Hematopoietic multipotent progenitor cell treated with erythropoietin and hydrocortisone succinate and interleukin-3 and kit ligand, for 15 days (in vitro differentiated cells): ENCODE results near the gene CDH4.

Experiments
- DNase-seq: peaks from one replicate; pipeline ENCODE4 v3.0.0-alpha.2; 2015; ENCODE audit warnings: low spot score

CDH4 gene

GRCh38 chr20:61281286-61281795, 29.3 kb downstream of the CDH4 start:
- DNase-seq, result no peak

- DNase-seq, result no peak
Observed at GRCh38 chr20:61284752-61285151, 32.7 kb downstream of the CDH4 start.

GRCh38 chr20:61285152-61285645, 33.1 kb downstream of the CDH4 start:
- no peak for DNase-seq

- no peak for DNase-seq
Observed at GRCh38 chr20:61285691-61286090, 33.6 kb downstream of the CDH4 start.

GRCh38 chr20:61287583-61288275, 35.7 kb downstream of the CDH4 start:
- DNase-seq, result no peak

GRCh38 chr20:61288331-61288784, 36.3 kb downstream of the CDH4 start:
- DNase-seq, result no peak

- no peak for DNase-seq
Observed at GRCh38 chr20:61289166-61289565, 37.1 kb downstream of the CDH4 start.

- DNase-seq, result no peak
Observed at GRCh38 chr20:61290721-61291120, 38.7 kb downstream of the CDH4 start.

- no peak for DNase-seq
Observed at GRCh38 chr20:61291166-61291829, 39.2 kb downstream of the CDH4 start.

- no peak for DNase-seq
Observed at GRCh38 chr20:61292391-61292790, 40.3 kb downstream of the CDH4 start.

- no peak for DNase-seq
Observed at GRCh38 chr20:61292821-61293612, 41.0 kb downstream of the CDH4 start.

- DNase-seq, result no peak
Observed at GRCh38 chr20:61293951-61294350, 41.9 kb downstream of the CDH4 start.

- DNase-seq, result no peak
Observed at GRCh38 chr20:61295249-61295648, 43.2 kb downstream of the CDH4 start.

GRCh38 chr20:61295682-61296628, 43.9 kb downstream of the CDH4 start:
- no peak for DNase-seq

GRCh38 chr20:61296629-61297019, 44.6 kb downstream of the CDH4 start:
- no peak for DNase-seq

- no peak for DNase-seq
Observed at GRCh38 chr20:61297491-61297890, 45.4 kb downstream of the CDH4 start.

- DNase-seq, result no peak
Observed at GRCh38 chr20:61297986-61298385, 45.9 kb downstream of the CDH4 start.

- no peak for DNase-seq
Observed at GRCh38 chr20:61298661-61299060, 46.6 kb downstream of the CDH4 start.

GRCh38 chr20:61299104-61299503, 47.0 kb downstream of the CDH4 start:
- DNase-seq, result no peak

GRCh38 chr20:61299618-61300017, 47.6 kb downstream of the CDH4 start:
- no peak for DNase-seq

- DNase-seq, result no peak
Observed at GRCh38 chr20:61300293-61300692, 48.2 kb downstream of the CDH4 start.
